Trophoblast cell (in vitro differentiated cells and primary cell): ENCODE results near the gene TKTL1.
"Not testable (repeated sequence)": the region's sequence is repeated elsewhere in the genome, so short reads cannot be mapped to it uniquely, and the experiment has no call there.

Experiments
- DNase-seq, 2 donors: peaks; one replicate each; pipeline ENCODE4 v3.0.0-alpha.2; 2016
- H2AFZ ChIP-seq: 2 replicates; pipeline ENCODE4 v1.6.1; 2013; ENCODE audit warnings: low read length, moderate library complexity, mild to moderate bottlenecking; ENCODE audit not compliant: insufficient read depth, poor library complexity
- H2AK5ac ChIP-seq: 2 replicates; pipeline ENCODE4 v1.6.1; 2013; ENCODE audit warnings: mild to moderate bottlenecking, low read length
- H2BK120ac ChIP-seq: 2 replicates; pipeline ENCODE4 v1.6.1; 2013; ENCODE audit warnings: low read length, mild to moderate bottlenecking, moderate library complexity; ENCODE audit not compliant: insufficient read depth, poor library complexity
- H2BK12ac ChIP-seq: 2 replicates; pipeline ENCODE4 v1.6.1; 2013; ENCODE audit warnings: mild to moderate bottlenecking, low read length, moderate library complexity
- H2BK5ac ChIP-seq: 2 replicates; pipeline ENCODE4 v1.6.1; 2013; ENCODE audit warnings: low read length, low read depth, moderate library complexity, mild to moderate bottlenecking; ENCODE audit not compliant: poor library complexity
- H3K14ac ChIP-seq: 2 replicates; pipeline ENCODE4 v1.6.1; 2013; ENCODE audit warnings: mild to moderate bottlenecking, low read length
- H3K18ac ChIP-seq: 2 replicates; pipeline ENCODE4 v1.6.1; 2013; ENCODE audit warnings: mild to moderate bottlenecking, low read length
- H3K23ac ChIP-seq: 2 replicates; pipeline ENCODE4 v1.6.1; 2013; ENCODE audit warnings: low read length
- H3K27ac ChIP-seq: 2 replicates; pipeline ENCODE4 v1.5.1; 2013; ENCODE audit warnings: low read depth, mild to moderate bottlenecking, inconsistent platforms, low read length, moderate library complexity
- H3K27me3 ChIP-seq: 2 replicates; pipeline ENCODE4 v1.6.1; 2013; ENCODE audit warnings: inconsistent platforms, mild to moderate bottlenecking, low read length, moderate library complexity; ENCODE audit not compliant: insufficient read depth
- H3K36me3 ChIP-seq, 2 experiments: 1 replicate in 1 of 2; 2 replicates in 1 of 2; pipeline ENCODE4 v1.6.1; 2013; ENCODE audit warnings: low read length in 2 of 2, mild to moderate bottlenecking in 2 of 2, moderate library complexity in 1 of 2; ENCODE audit not compliant: insufficient read depth in 2 of 2, control insufficient read depth in 1 of 2
- H3K4ac ChIP-seq: 2 replicates; pipeline ENCODE4 v1.6.1; 2013; ENCODE audit warnings: low read depth, mild to moderate bottlenecking, low read length, moderate library complexity
- H3K4me1 ChIP-seq, 2 experiments: 1 replicate in 1 of 2; 2 replicates in 1 of 2; pipeline ENCODE4 v1.6.1; 2013; ENCODE audit warnings: low read length in 2 of 2, mild to moderate bottlenecking in 2 of 2, moderate library complexity in 1 of 2; ENCODE audit not compliant: insufficient read depth in 2 of 2, control insufficient read depth in 1 of 2
- H3K4me2 ChIP-seq: 2 replicates; pipeline ENCODE4 v1.6.1; 2013; ENCODE audit warnings: inconsistent platforms, mild to moderate bottlenecking, low read length, moderate library complexity
- H3K4me3 ChIP-seq: 2 replicates; pipeline ENCODE4 v1.5.1; 2013; ENCODE audit warnings: mild to moderate bottlenecking, low read depth, low read length, inconsistent platforms
- H3K79me1 ChIP-seq: one replicate; pipeline ENCODE4 v1.6.1; 2013; ENCODE audit warnings: low read length
- H3K79me2 ChIP-seq: 2 replicates; pipeline ENCODE4 v1.6.1; 2013; ENCODE audit warnings: low read length, mild to moderate bottlenecking; ENCODE audit not compliant: control insufficient read depth, insufficient read depth, poor library complexity
- H3K9ac ChIP-seq: 2 replicates; pipeline ENCODE4 v1.6.1; 2013; ENCODE audit warnings: mild to moderate bottlenecking, low read length
- H3K9me3 ChIP-seq: 2 replicates; pipeline ENCODE4 v1.6.1; 2013; ENCODE audit warnings: low read depth, mild to moderate bottlenecking, control low read depth, inconsistent platforms, low read length; ENCODE audit not compliant: insufficient read depth
- H4K12ac ChIP-seq: 2 replicates; pipeline ENCODE4 v1.6.1; 2013; ENCODE audit warnings: low read depth, mild to moderate bottlenecking, low read length, moderate library complexity
- H4K8ac ChIP-seq: 2 replicates; pipeline ENCODE4 v1.6.1; 2013; ENCODE audit warnings: low read depth, mild to moderate bottlenecking, low read length, moderate library complexity
- H4K91ac ChIP-seq: one replicate; pipeline ENCODE4 v1.6.1; 2013; ENCODE audit warnings: low read depth, mild to moderate bottlenecking, low read length, moderate library complexity
- WGBS: extraction: QIAGEN DNeasy Blood & Tissue Kit; methylation state at CpG from one replicate; pipeline ENCODE4 v1.1.7; 2013; ENCODE audit warnings: missing lambda C conversion rate; ENCODE audit not compliant: insufficient read length, insufficient coverage; ENCODE audit errors: extremely low coverage; 5-methylcytosine and 5-hydroxymethylcytosine counted together

The TKTL1 gene

GRCh38 chrX:154286406-154286805 lies 9.2 kb upstream of the TKTL1 start:
- H3K4ac ChIP-seq, H4K91ac ChIP-seq, H3K9ac ChIP-seq, H2BK120ac ChIP-seq, H4K8ac ChIP-seq, H3K4me2 ChIP-seq, H2AK5ac ChIP-seq, H3K27me3 ChIP-seq, H2BK5ac ChIP-seq, H2BK12ac ChIP-seq, H4K12ac ChIP-seq, H3K4me1 ChIP-seq, H3K36me3 ChIP-seq, H3K9me3 ChIP-seq, H3K23ac ChIP-seq, H3K4me3 ChIP-seq, H3K14ac ChIP-seq, H3K79me2 ChIP-seq, H3K79me1 ChIP-seq, DNase-seq, H3K18ac ChIP-seq, H3K27ac ChIP-seq, H2AFZ ChIP-seq: not testable (repeated sequence)
- no CpG with 5 or more reads among the region's 10 CpGs for WGBS

GRCh38 chrX:154294791-154295574 lies 612 bp upstream of the TKTL1 start, which contains the start of gene TEX28:
TEX28 (minus strand) TSS chrX:154295124; CDS start chrX:154292117, 3,007 bp downstream.
- no peaks in the 10 kb centered on the region for H3K36me3 ChIP-seq
- H2AFZ ChIP-seq = no peak within 1 kb of the TSS
- H3K27me3 ChIP-seq = no peaks in the 10 kb centered on the region
- no peaks in the 10 kb centered on the region for H3K79me2 ChIP-seq
- H3K4me2 ChIP-seq = no peak within 1 kb of the TSS
- H3K9ac ChIP-seq = no peak within 1 kb of the TSS
- H4K91ac ChIP-seq = no peak within 1 kb of the TSS
- H3K27ac ChIP-seq = no peak within 1 kb of the TSS
- no peak within 1 kb of the TSS for H3K4me3 ChIP-seq
- H3K4ac ChIP-seq = no peak within 1 kb of the TSS
- H4K12ac ChIP-seq = no peak within 1 kb of the TSS
- DNase-seq = no peak
- H3K4me1 ChIP-seq = no peaks in the 10 kb centered on the region
- H2BK5ac ChIP-seq = no peak within 1 kb of the TSS
- H2BK120ac ChIP-seq = no peak within 1 kb of the TSS
- H3K9me3 ChIP-seq = no peaks in the 10 kb centered on the region
- no peak within 1 kb of the TSS for H3K18ac ChIP-seq
- no peak within 1 kb of the TSS for H4K8ac ChIP-seq
- no peak within 1 kb of the TSS for H2AK5ac ChIP-seq
- H3K23ac ChIP-seq = no peak within 1 kb of the TSS
- no CpG with 5 or more reads among the region's 39 CpGs for WGBS
- no peaks in the 10 kb centered on the region for H3K79me1 ChIP-seq
- H2BK12ac ChIP-seq = no peak within 1 kb of the TSS
- no peak within 1 kb of the TSS for H3K14ac ChIP-seq

GRCh38 chrX:154296731-154297130 lies 1.1 kb downstream of the TKTL1 start:
- Histone ChIP-seq H3K14ac (no peak overlapping the region), H3K36me3 (no peaks in the 10 kb centered on the region), H3K27me3 (no peaks in the 10 kb centered on the region), H3K18ac (no peak overlapping the region), H3K4me2 (no peak overlapping the region), H2BK5ac (no peak overlapping the region), H3K79me2 (no peaks in the 10 kb centered on the region), H4K12ac (no peak overlapping the region), H4K8ac (no peak overlapping the region), H3K4me1 (no peaks in the 10 kb centered on the region), H3K79me1 (no peaks in the 10 kb centered on the region), H3K23ac (no peak overlapping the region), H2AK5ac (no peak overlapping the region), H4K91ac (no peak overlapping the region), H2BK120ac (no peak overlapping the region), H2AFZ (no peak overlapping the region), H3K4me3 (no peak overlapping the region), H3K4ac (no peak overlapping the region), H3K27ac (no peak overlapping the region), H2BK12ac (no peak overlapping the region), H3K9ac (no peak overlapping the region), H3K9me3 (no peaks in the 10 kb centered on the region)
- WGBS = no CpG with 5 or more reads among the region's 18 CpGs
- DNase-seq = peak in 1 of 2 donors; percentile 40

- WGBS = no CpG with 5 or more reads among the region's 7 CpGs
- Histone ChIP-seq H4K12ac (no peak overlapping the region), H3K79me1 (no peaks in the 10 kb centered on the region), H3K27ac (no peak overlapping the region), H2AFZ (no peak overlapping the region), H2AK5ac (no peak overlapping the region), H3K79me2 (no peaks in the 10 kb centered on the region), H3K4me1 (no peaks in the 10 kb centered on the region), H3K18ac (no peak overlapping the region), H2BK5ac (no peak overlapping the region), H4K91ac (no peak overlapping the region), H4K8ac (no peak overlapping the region), H3K4me3 (no peak overlapping the region), H3K27me3 (no peaks in the 10 kb centered on the region), H3K14ac (no peak overlapping the region), H2BK12ac (no peak overlapping the region), H3K4me2 (no peak overlapping the region), H3K23ac (no peak overlapping the region), H3K36me3 (no peaks in the 10 kb centered on the region), H3K9ac (no peak overlapping the region), H3K4ac (no peak overlapping the region), H2BK120ac (no peak overlapping the region), H3K9me3 (no peaks in the 10 kb centered on the region)
- DNase-seq = no peak
Observed at GRCh38 chrX:154298312-154298711, 2.7 kb downstream of the TKTL1 start.
